Measurements from ENCODE around the gene SFPQ.

GRCh38 chr1:35171579-35171978 lies 21.4 kb downstream of the SFPQ start:
- TF ChIP-seq CTCF (IDR thresholded peaks at IDR 0.05) (no peak), POLR2A (IDR thresholded peaks at IDR 0.05) (no peak)
